Ramos (cell line): ENCODE measurements around the gene CALHM1.
"Not testable (repeated sequence)": the region's sequence is repeated elsewhere in the genome, so short reads cannot be mapped to it uniquely, and the experiment has no call there.

ENCODE experiments used
- in situ Hi-C: fragments of 300-500 bp; cut with MboI; formaldehyde crosslinking; loops from one replicate; pipeline ENCODE4 v1.14.3; 2022; ENCODE audit warnings: low sequenced_read_pairs; ENCODE audit not compliant: unreplicated experiment

The CALHM1 gene, protein sequence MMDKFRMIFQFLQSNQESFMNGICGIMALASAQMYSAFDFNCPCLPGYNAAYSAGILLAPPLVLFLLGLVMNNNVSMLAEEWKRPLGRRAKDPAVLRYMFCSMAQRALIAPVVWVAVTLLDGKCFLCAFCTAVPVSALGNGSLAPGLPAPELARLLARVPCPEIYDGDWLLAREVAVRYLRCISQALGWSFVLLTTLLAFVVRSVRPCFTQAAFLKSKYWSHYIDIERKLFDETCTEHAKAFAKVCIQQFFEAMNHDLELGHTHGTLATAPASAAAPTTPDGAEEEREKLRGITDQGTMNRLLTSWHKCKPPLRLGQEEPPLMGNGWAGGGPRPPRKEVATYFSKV

DNA sequence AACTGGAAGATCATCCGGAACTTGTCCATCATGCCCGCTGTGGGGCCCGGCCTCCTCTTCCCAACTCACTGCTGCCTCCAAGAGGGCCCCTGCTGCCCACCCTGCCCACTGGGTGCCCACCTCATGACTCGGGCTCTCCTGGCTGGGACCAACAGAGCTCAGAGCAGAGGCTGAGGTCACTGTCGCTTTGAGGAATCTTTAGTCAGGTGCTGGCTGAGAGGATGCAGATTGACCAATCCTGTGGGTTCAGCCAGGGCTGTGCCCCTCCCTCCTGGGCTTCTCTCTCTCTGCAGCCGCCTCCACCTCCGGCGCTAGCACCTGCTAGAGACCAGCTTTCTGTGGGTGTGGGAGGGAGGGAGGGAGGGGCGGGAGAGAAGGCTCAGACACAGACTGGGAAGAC, at the start of gene CALHM1:
Gene CALHM1 (minus strand): TSS at position 181 of the 400 bp plus-strand sequence. CDS start 149 bp downstream, at position 32.
- in situ Hi-C loops = no loop called here

DNA sequence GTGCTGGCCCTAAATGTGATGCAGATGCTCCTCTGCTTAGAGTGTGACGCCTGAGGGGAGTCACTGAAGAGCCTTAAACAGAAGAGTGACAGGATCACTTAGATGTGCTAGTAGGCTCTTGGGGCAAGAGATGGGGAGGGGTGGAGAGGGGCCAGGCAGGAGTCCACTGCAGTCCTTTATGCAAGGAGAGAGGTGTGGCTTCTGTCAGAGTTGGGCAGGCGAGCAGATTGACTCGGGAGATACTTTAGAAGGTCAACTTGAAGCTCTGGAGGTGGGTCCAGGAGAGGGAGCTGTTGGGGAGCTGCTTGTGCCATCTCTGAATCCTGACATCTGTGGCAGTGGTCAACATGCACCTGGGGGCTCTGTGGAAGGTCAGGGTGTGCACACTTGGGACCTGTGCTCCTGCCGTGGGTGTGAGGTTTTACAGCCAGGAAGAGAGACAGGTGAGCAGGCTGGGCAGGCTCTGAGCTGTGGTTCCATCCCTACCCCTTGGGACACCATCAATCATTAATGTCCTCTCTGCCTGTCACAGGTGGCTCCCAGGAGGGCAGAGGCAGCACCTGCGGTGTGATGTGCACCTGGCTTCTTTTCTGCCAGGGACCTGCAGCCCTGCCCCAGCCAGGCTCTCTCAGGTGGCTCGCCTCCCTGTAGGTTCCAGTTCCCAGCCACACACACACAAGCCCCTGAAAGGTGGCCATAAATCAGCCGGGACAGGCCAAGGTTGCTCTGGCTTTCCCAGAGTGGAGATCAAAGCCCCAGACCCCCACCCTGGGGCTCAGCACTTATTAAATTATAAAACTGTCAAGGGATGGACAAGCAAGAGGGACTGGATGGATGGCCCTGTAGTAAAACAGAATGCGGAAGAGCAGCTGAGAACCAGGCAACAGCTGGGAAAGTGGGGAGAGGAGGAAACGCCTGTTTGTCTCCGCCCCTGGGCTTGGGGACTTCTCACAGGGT, 48.8 kb upstream of the CALHM1 start:
- in situ Hi-C loops = no loop called here

DNA sequence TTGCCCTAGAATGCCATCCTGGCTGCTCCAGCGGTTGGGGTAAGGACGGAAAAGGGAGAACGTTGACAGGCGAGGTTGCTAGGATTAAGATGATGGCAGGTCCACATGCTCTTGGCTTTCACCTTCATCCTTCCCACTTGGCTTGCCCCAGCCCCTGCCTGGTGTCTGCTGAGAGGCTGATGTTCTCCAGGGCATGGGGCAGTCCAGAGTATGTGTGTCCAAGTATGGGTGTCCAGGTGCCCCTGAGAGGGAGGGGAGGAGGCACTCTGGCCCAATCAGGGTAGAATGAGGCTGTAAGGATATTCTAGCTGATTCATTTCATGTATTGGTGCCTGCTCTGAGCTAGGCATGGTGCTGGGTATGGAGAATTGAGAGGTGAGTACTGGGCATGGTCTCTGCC, 47.4 kb upstream of the CALHM1 start:
- in situ Hi-C loops = no loop called here

DNA sequence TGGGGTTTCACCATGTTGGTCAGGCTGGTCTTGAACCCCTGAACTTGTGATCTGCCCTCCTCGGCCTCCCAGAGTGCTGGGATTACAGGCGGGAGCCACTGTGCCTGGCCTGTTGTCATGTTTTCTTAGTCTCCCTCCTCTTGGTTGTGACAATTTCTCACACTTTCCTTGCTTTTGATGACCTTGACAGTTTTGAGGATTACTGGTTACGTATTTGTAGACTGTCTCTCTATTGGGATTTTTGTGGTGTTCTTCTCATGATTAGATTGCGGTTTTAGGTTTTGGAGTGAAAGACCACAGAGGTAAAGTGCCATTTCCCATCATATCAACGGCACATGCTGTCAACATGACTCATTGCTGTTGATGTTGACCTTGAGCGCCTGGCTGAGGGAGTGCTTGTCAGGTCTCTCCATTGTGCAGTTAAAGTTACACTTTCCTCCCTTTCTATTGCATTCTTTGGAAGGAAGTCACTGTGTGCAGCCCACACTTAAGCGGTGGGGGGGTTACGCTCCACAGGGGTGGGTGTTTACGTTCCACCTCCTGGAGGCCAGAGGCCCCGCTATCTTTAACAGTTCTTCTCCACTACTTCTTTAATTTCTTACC, 45.6 kb upstream of the CALHM1 start:
- in situ Hi-C loops = no loop called here

DNA sequence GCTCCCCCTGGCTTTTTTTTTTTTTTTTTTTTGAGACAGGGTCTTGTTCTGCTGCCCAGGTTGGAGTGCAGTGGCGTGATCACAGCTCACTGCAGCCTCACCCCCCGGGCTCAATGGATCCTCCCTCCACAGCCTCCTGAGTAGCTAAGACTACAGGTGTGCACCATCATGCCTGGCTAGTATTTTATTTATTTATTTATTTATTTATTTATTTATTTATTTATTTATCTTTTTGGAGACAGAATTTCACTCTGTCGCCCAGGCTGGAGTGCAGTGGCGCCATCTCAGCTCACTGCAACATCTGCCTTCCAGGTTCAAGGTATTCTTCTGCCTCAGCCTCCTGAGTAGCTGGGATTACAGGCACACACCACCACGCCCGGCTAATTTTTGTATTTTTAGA, 45.1 kb upstream of the CALHM1 start:
- in situ Hi-C loops = not testable (repeated sequence)

DNA sequence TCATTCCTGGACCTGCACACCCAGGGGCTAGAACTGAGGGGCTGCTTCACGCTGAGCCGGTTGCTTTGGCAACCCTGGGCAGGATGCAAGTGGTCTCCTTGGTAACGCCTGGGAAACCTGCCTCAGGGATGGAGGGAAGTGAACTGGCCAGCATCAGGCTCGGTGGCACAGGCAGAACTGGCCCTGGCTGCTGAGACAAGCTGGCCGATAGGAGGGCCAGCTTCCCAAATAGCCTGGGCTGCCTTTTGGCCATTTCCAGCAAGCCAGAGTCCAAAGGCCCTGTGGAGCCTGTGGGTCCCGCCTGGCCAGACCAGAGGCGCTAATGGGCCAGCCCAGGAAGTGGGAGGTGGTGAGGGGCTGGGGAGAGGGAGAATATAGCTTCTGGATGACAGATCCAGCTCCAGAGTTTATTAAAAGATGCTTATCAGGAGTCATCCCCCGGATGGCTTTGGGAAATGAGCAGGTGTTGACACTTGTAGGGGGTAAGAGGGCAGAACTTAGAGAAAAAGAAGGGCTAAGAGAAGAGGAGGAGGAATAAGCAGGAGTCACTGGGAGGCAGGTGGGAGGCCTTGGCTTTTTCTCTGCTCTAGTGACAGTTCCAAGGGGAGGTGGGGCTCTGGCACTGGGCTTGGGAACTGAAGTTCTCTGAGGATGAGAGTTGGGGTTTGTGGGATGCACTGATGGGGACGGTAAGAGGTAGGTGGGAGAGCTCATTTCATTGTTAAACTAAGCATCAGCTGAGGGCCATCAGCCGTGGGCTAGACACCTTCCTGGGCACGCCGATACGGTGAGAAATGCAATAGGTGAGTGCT, 44.4 kb upstream of the CALHM1 start:
- in situ Hi-C loops = no loop called here

DNA sequence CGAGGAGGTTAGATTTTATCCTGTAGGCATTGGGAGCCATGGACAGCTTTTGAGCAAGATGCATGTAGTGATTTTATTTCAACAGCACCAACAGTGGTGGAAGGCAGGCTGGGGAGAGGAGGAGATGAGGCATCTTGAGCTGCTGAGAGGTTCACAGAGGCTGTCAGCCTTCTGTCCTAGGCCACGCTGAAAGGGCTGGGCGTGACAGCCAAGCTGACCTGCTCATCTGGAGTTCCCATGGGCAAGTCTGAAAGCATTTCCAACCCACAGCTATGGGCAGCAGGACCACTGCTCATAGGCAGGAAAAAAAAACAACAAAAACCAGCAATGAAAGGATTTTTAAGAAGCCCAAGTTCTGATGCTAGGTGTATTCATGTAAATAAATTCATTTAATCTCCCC, 42.5 kb upstream of the CALHM1 start:
- in situ Hi-C loops = no loop called here

DNA sequence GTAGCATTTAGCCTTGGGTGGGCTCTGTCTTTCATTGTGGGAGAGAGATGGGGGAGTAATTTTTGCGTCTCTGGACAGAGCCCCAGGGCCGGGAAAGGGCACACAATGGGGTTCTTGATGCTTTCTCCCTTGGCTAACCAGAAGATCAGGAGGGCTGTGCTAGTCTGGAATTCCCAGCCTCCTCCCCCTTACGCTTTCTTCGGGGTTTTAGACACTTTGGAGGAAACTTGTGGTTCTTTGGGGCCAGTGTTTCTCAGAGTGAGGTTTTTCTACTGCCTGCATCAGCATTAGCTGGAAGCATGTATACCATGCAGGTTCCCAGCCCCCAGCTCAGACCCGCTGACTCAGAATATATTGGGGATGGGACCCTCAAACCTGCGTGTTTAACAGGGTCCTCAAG, 41.8 kb upstream of the CALHM1 start:
- in situ Hi-C loops = no loop called here

DNA sequence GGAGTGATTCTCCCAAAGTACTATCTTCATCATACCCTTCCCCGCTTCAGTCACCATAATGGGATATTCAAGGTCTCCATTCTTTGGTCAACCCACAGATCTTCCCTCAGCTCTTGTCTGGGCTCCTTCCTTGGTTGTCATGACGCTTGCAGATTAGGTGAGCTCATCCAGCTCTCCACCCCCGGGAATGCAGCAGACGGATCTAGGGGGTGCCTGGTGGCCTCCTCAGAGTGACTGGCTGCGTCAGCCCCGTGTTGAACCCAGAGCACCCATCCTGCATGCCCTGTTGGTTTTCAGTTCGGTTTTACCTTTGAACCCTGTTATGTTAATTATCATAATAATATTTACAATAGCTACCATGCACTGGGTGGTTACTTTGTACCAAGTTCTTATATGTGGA, 41.2 kb upstream of the CALHM1 start:
- in situ Hi-C loops = loop anchor here (25.0 kb wide), 1 partner anchor 588 kb away; the partner anchor contains the start of gene CNNM2

DNA sequence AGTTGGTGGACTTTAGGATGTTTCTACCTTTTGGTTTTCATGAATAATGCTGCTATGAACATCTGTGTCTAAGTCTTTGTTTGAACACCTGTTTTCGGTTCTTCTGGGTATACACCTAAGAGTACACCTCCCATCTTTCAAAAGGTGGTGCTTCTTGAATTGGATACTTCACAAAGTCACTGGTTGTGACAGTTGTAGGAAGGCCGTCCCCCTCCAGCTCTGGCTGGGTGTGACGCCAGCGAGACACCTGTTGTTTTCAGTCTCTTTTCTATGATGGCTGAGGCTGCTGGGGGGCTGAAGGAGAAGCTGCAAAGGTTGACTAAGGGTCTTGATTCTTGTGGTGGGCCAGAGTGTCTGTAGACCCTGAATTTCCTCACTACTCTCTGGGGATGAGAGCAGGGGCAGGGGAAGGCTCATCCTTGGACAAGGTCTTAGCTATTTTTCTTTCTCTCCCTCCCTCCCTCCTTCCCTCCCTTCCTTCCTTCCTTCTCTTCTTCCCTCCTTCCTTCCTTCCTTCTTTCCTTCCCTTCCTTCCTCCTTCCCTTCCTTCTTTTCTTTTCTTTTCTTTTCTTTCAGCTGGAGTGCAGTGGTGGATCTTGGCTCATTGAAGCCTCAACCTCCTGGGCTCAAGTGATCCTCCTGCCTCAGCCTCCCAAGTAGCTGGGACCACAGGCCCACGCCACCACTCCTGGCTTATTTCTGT, 40.4 kb upstream of the CALHM1 start:
- in situ Hi-C loops = loop anchor here (25.0 kb wide), 1 partner anchor 587 kb away; the partner anchor contains the start of gene CNNM2

DNA sequence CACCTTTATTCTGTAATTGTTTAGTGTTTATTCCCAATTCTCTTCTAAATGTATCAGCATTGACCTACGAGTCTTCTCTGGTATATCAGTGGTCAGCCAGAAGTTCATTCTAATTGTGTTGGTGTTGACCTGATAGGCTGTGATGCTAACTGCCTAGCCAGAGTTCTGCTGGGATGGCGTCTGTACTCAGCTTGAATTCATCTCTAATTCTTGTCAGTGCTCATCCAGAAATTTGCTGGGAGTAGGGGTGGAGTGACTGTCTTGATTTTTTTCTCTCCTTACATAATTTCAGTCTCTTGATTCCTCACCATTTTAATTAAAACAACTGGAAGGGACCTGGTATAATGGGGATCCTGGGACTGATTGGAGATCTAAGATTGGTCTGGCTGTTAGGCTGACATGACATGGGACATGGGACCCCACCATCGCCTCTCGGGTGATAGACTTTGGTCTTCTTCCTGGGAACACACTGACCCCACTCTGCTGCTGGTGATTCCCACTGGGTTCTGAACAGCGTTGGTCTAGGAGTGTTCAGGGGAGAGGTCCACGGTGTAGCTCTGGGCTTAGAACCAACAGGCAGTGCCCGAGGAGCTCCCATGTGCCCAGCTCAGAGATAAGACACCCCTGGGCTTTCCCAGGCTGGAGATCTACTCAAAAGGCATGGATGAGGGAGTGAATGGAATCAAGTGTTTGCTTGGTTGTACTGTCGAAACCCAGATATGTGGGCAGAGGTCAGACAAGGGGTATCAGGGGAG, 38.6 kb upstream of the CALHM1 start:
- in situ Hi-C loops = loop anchor here (25.0 kb wide), 1 partner anchor 585 kb away; the partner anchor contains the start of gene CNNM2

DNA sequence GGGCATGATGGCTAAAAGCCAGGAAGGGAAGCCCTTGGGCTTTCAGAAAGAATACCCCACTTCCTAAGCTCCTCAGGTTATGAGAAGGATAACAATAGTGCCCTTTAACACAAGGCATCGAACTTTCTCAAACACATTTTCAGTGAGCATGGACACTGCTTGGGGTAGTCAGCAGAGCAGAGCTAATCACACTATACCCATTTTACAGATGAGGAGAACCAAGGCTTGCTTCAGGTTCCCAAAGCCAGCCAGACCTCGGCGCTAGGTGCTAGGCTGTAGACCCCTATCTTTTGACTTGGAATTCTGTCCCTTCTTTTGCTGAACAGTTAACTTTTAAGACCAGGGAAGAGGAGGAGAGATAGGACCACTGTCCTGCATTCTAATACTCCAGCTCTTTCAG, 36.6 kb upstream of the CALHM1 start:
- in situ Hi-C loops = loop anchor here (25.0 kb wide), 1 partner anchor 583 kb away; the partner anchor contains the start of gene CNNM2

DNA sequence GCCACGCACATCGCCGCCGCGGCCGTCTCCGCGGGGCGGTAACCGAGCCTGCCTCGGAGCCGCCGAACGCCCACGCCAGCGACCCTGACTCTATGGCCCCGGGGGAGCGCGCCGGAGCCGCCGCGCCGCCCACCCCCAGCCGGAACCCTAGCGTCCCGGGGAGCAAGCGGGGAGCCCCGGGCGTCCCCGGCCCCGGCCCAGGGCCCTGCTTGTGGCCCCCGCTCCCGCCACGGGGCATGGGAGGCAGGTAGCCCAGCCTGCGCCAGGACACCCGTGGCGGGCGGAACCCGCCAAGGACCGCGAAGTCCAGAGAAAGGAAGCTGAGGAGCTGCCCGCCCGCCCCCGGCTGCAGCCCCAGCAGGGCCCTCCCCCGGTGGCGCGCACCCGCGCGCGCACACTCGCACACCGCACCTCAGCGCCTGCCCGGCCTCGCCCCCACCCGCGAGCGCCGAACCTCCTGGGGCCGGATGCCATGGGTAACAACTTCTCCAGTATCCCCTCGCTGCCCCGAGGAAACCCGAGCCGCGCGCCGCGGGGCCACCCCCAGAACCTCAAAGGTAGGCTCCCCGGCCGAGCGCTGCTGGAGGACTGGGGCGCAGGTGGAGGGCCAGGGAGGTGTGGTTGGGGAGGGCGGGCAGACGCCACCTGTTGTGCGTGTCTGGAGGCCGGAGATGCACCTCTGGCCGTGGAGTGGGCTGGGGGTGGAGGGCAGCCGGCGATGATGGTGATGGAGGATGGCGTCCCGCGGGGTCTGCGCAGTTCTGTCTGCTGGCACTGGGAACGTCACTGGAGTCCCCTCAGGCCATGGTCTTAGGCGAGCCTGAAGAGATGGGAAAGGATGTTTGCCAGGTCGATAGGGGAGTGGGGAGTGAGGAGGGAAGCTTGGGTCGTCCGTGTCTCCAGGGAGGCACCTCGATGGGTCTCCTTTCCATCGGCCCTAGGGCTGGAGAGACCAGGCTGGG, 35.5 kb upstream of the CALHM1 start:
- in situ Hi-C loops = loop anchor here (25.0 kb wide), 1 partner anchor 582 kb away; the partner anchor contains the start of gene CNNM2

DNA sequence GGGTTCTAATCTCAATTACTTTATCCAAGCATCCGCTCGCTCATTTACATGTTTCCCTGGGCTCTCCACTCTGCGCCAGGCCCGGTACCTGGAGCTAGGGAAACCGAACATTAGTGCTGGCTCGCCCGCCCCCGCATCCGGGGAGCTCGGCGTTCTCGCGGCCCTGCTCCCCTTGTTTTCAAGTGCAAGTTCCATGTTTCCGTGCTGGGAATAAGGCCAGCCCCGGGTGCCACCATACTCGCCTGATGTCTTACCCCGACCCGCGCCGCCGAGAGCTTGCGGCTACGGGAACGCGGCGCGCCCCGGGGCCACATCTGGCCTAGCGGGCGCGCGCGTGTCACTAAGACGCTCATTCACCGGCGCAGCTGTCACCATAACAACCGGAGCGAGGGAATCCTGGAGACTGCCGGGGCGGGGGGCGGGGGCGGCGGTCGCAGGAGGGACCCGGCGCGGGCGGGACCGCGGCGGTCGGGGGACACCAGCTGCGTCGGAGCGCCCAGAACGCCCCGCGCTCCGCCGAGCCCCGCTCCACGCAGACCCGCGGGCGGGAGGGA, 34.7 kb upstream of the CALHM1 start, which contains the start of gene NEURL1:
Gene NEURL1 (plus strand): TSS at position 344 of the 554 bp plus-strand sequence. CDS start 683 bp downstream, outside the sequence.
- in situ Hi-C loops = loop anchor here (25.0 kb wide), 1 partner anchor 581 kb away; the partner anchor contains the start of gene CNNM2

DNA sequence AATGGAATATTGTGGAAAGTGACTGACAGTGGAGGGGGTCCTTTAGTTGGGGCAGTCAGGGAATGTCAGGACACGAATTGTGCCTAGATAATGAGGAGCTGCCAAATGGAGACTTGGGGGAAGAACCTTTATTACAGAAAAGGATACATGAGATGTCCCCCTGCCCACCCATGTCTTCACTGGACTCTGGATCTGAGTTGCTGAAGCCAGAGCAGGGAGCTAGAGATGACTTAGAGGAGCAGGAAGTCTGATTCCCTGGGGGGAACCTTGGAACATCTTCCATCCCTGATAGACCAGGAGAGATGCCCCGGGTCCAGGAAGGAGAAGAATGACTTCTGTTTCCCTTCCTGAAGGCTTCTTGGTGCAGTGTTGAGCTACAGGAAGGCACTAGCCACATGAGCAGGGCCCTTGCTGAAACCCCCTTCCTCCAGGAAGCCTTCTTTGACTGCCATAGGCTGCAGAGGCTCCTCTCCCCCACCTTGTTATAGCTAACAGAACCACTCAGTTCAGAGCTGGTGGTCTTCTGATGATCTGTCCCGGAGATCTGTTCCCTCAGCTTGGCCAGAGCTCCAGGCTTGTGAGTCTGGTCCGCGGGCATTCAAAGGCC, 34.1 kb upstream of the CALHM1 start:
- in situ Hi-C loops = loop anchor here (25.0 kb wide), 1 partner anchor 580 kb away; the partner anchor contains the start of gene CNNM2

DNA sequence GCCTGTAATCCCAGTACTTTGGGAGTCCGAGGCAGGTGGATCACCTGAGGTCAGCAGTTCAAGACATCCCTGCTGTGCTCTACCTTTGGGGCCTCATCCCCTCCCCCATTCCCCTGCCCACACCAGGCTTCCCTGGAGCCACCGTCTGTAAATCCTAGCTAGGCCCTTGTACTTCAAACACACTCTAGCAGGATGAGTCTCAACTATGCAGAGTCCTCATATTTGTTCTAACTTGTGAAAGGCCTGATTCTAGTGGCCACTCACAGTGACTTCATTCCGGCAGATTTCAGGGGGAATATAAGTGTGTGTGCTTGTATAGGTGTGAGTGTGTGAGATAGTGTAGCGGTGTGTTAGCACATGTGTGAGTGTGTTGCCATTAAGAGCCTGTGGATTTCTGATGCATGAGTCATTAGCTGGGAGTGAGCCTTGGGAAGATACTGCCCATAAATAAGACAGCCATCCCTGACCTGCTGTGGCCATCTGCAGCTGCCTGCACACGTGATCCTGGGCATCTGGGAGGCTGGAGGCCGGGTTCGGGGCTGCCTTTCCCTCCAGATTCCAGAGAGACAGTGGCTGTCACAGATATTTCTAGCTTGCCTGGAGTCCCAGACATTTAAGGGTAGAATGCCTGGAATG, 33.1 kb upstream of the CALHM1 start:
- in situ Hi-C loops = loop anchor here (25.0 kb wide), 1 partner anchor 580 kb away; the partner anchor contains the start of gene CNNM2
